Gastroesophageal sphincter (tissue), 3 donors: ENCODE results near the gene SGPP2.

Experiments used
- CTCF ChIP-seq, 4 experiments: fragments of 200-600 bp in 2 of 4; fragments of 450-650 bp in 2 of 4; sonication (generic) in 1 of 4; IDR thresholded peaks; one replicate each; pipeline ENCODE4 v1.5.1; 2017 to 2019; ENCODE audit warnings: antibody characterized with exemption in 4 of 4, mild to moderate bottlenecking in 2 of 4, moderate library complexity in 2 of 4
- EP300 ChIP-seq: sonication (generic); formaldehyde crosslinking; IDR thresholded peaks from one replicate; pipeline ENCODE4 v1.6.1; 2017; ENCODE audit warnings: antibody characterized with exemption, mild to moderate bottlenecking

- TF ChIP-seq EP300 (no peak), CTCF (IDR thresholded peaks at IDR 0.05) (no peak)
Observed at GRCh38 chr2:222526480-222527277, 102.3 kb downstream of the SGPP2 start.
